Activated CD4-positive, alpha-beta T cell treated with anti-CD3 and anti-CD28 coated beads, Interleukin-2, amount 50 U/mL, for 16 hours (primary cell): ENCODE measurements around the gene LRRC14B.

ENCODE experiments used
- DNase-seq: peaks from one replicate; pipeline ENCODE4 v3.0.0-alpha.2; 2020

LRRC14B gene

GRCh38 chr5:191036-191948, at the start of gene LRRC14B:
LRRC14B (plus strand) TSS chr5:191495; CDS start chr5:191539, 44 bp downstream.
- no peak for DNase-seq

GRCh38 chr5:141761-142160, 49.5 kb upstream of the LRRC14B start:
- no peak for DNase-seq

- DNase-seq, result no peak
Measured at GRCh38 chr5:142246-142810, 49.0 kb upstream of the LRRC14B start.

- no peak for DNase-seq
Measured at GRCh38 chr5:143041-143440, 48.3 kb upstream of the LRRC14B start.

GRCh38 chr5:144941-145340, 46.4 kb upstream of the LRRC14B start:
- DNase-seq, result no peak

GRCh38 chr5:145585-146323, 45.5 kb upstream of the LRRC14B start:
- no peak for DNase-seq

GRCh38 chr5:147751-148150, 43.5 kb upstream of the LRRC14B start:
- no peak for DNase-seq

- no peak for DNase-seq
Measured at GRCh38 chr5:149745-150485, 41.4 kb upstream of the LRRC14B start.

- DNase-seq, result no peak
Measured at GRCh38 chr5:150746-151145, 40.5 kb upstream of the LRRC14B start.

GRCh38 chr5:152077-152476, 39.2 kb upstream of the LRRC14B start:
- no peak for DNase-seq

- DNase-seq, result no peak
Measured at GRCh38 chr5:153256-153655, 38.0 kb upstream of the LRRC14B start.

- no peak for DNase-seq
Measured at GRCh38 chr5:154236-154635, 37.1 kb upstream of the LRRC14B start.

GRCh38 chr5:154826-155225, 36.5 kb upstream of the LRRC14B start:
- DNase-seq, result no peak

GRCh38 chr5:155651-156410, 35.5 kb upstream of the LRRC14B start:
- no peak for DNase-seq

GRCh38 chr5:156411-157072, 34.8 kb upstream of the LRRC14B start:
- DNase-seq, result no peak

- DNase-seq, result no peak
Measured at GRCh38 chr5:157126-157715, 34.1 kb upstream of the LRRC14B start.

GRCh38 chr5:157801-158200, 33.5 kb upstream of the LRRC14B start:
- no peak for DNase-seq

GRCh38 chr5:158807-159447, 32.4 kb upstream of the LRRC14B start:
- no peak for DNase-seq

GRCh38 chr5:159448-160172, 31.7 kb upstream of the LRRC14B start:
- DNase-seq, result no peak

GRCh38 chr5:160173-160510, 31.2 kb upstream of the LRRC14B start:
- DNase-seq, result no peak
